HFFc6 (cell line): ENCODE measurements around the gene F2. TPM values are rescaled to one million over a fixed set of nuclear protein-coding genes. Genes with fewer than 3 reads are reported as not detected.

Source experiments
- DNase-seq: peaks from one replicate; pipeline ENCODE4 v3.0.0-alpha.2; 2018
- H3K27ac Mint-ChIP-seq: 2 replicates; pipeline ENCODE4 v1.8.0; 2020; ENCODE audit warnings: mild to moderate bottlenecking, mixed read lengths
- H3K27me3 Mint-ChIP-seq: 2 replicates; pipeline ENCODE4 v1.8.0; 2021; ENCODE audit warnings: mild to moderate bottlenecking, moderate library complexity, mixed read lengths; ENCODE audit not compliant: insufficient read depth
- H3K36me3 Mint-ChIP-seq: 2 replicates; pipeline ENCODE4 v1.8.0; 2021; ENCODE audit warnings: low read depth, mixed read lengths
- H3K4me1 Mint-ChIP-seq: 2 replicates; pipeline ENCODE4 v1.8.0; 2020; ENCODE audit warnings: low read depth, mixed read lengths
- H3K4me3 Mint-ChIP-seq: 2 replicates; pipeline ENCODE4 v1.8.0; 2020; ENCODE audit warnings: mild to moderate bottlenecking, moderate library complexity, mixed read lengths
- H3K9me3 Mint-ChIP-seq: 2 replicates; pipeline ENCODE4 v1.8.0; 2020; ENCODE audit warnings: mild to moderate bottlenecking, mixed read lengths
- CTCF ChIP-seq: fragments of 200-600 bp; sonication (generic); IDR thresholded peaks from 2 replicates; pipeline ENCODE4 v1.5.0; 2021; ENCODE audit warnings: antibody characterized with exemption, mild to moderate bottlenecking
- total RNA-seq, 6 experiments: library from RNA; stranded (reverse); fragmentation: NEBNext Ultra II Directional; extraction: Animal tissue kit (Norgen Biotek cat#: 25700); gene quantifications; 2 replicates in 1 of 6; 3 replicates in 5 of 6; pipeline ENCODE4 v1.2.3, GENCODE V29; 2021

F2 gene
- total RNA-seq, 6 experiments from 2014 or later: not detected

GRCh38 chr11:46727952-46728658 lies 9.1 kb downstream of the F2 start:
- no peak for DNase-seq
- H3K4me1 Mint-ChIP-seq: no peaks in the 10 kb centered on the region

GRCh38 chr11:46728659-46729040 lies 9.6 kb downstream of the F2 start:
- Mint-ChIP-seq H3K4me1 (no peaks in the 10 kb centered on the region), H3K36me3 (0 out of 2 replicates have a peak, but pooled peaks cover 4% of the 10 kb centered on the region)

More at GRCh38 chr11:46727952-46728658, 9.1 kb downstream of the F2 start:
- H3K36me3 Mint-ChIP-seq: 0 out of 2 replicates have a peak, but pooled peaks cover 4% of the 10 kb centered on the region
- H3K9me3 Mint-ChIP-seq: no peaks in the 10 kb centered on the region
- H3K4me3 Mint-ChIP-seq: no peak overlapping the region
- peaks cover 1% of the 10 kb centered on the region for H3K27me3 Mint-ChIP-seq
- TF ChIP-seq CTCF: no peak
- H3K27ac Mint-ChIP-seq: no peak overlapping the region

GRCh38 chr11:46729110-46730027 lies 10.4 kb downstream of the F2 start:
- H3K4me3 Mint-ChIP-seq: no peak overlapping the region
- peaks cover 1% of the 10 kb centered on the region; the same call in 1 of the 2 replicates for H3K27me3 Mint-ChIP-seq
- no peaks in the 10 kb centered on the region for H3K4me1 Mint-ChIP-seq
- DNase-seq: no peak
- no peaks in the 10 kb centered on the region for H3K9me3 Mint-ChIP-seq
- TF ChIP-seq CTCF: no peak
- H3K36me3 Mint-ChIP-seq: 0 out of 2 replicates have a peak, but pooled peaks cover 4% of the 10 kb centered on the region
- H3K27ac Mint-ChIP-seq: no peak overlapping the region

More at GRCh38 chr11:46728659-46729040, 9.6 kb downstream of the F2 start:
- no peak for DNase-seq
- Mint-ChIP-seq H3K27ac (no peak overlapping the region), H3K9me3 (no peaks in the 10 kb centered on the region), H3K27me3 (peaks cover 1% of the 10 kb centered on the region), H3K4me3 (no peak overlapping the region)
- TF ChIP-seq CTCF: no peak

GRCh38 chr11:46731545-46731944 lies 12.5 kb downstream of the F2 start:
- no peak overlapping the region for H3K4me3 Mint-ChIP-seq
- no peaks in the 10 kb centered on the region for H3K4me1 Mint-ChIP-seq
- no peak for TF ChIP-seq CTCF
- 0 out of 2 replicates have a peak, but pooled peaks cover 4% of the 10 kb centered on the region for H3K36me3 Mint-ChIP-seq
- DNase-seq: no peak
- H3K27me3 Mint-ChIP-seq: peaks cover 5% of the 10 kb centered on the region
- H3K27ac Mint-ChIP-seq: no peak overlapping the region
- no peaks in the 10 kb centered on the region for H3K9me3 Mint-ChIP-seq

- H3K27ac Mint-ChIP-seq: no peak overlapping the region
- no peak for DNase-seq
- no peaks in the 10 kb centered on the region for H3K9me3 Mint-ChIP-seq
- TF ChIP-seq CTCF: no peak
- H3K4me3 Mint-ChIP-seq: no peak overlapping the region
- 0 out of 2 replicates have a peak, but pooled peaks cover 4% of the 10 kb centered on the region for H3K36me3 Mint-ChIP-seq
- no peaks in the 10 kb centered on the region for H3K4me1 Mint-ChIP-seq
- H3K27me3 Mint-ChIP-seq: peaks cover 4% of the 10 kb centered on the region; the same call in 1 of the 2 replicates
Measured at GRCh38 chr11:46733234-46733633, 14.2 kb downstream of the F2 start.
